HG03039 (cell line): Measurements from ENCODE around the gene EIF3A.
"Not testable (repeated sequence)": the region's sequence is repeated elsewhere in the genome, so short reads cannot be mapped to it uniquely, and the experiment has no call there.

Experiments
- ATAC-seq: cut with Tn5 transposase; IDR thresholded peaks from one replicate; pipeline ENCODE4 v1.9.1; 2021; ENCODE audit warnings: mild to moderate bottlenecking, moderate library complexity; ENCODE audit not compliant: unreplicated experiment

The EIF3A gene

GRCh38 chr10:119080521-119081259 lies at the start of gene EIF3A:
Gene EIF3A (minus strand): TSS chr10:119080817. CDS start chr10:119080676, 141 bp downstream.
- peak; percentile 75 for ATAC-seq

GRCh38 chr10:119129721-119130120 lies 49.1 kb upstream of the EIF3A start:
- no peak for ATAC-seq

DNA sequence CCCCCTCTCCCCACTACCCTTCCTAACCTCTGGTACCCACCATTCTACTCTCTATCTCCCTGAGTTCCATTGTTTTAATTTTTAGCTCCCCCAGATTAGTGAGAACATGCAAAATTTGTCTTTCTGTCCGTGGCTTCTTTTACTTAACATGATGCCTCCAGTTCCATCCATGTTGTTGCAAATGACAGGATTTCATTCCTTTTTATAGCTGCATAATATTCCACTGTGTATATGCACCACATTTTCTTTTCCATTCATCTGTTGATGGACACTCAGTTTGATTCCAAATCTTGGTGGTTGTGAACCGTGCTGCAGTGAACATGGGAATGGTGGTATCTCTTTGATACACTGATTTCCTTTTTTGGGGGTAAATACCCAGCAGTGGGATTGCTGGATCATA lies 45.3 kb upstream of the EIF3A start:
- no peak for ATAC-seq

GRCh38 chr10:119120875-119121274 lies 40.3 kb upstream of the EIF3A start:
- no peak for ATAC-seq

GRCh38 chr10:119120413-119120867 lies 39.8 kb upstream of the EIF3A start:
- peak; percentile 59 for ATAC-seq

- no peak for ATAC-seq
Measured at GRCh38 chr10:119119400-119119799, 38.8 kb upstream of the EIF3A start.

- no peak for ATAC-seq
Measured at GRCh38 chr10:119118231-119118630, 37.6 kb upstream of the EIF3A start.

DNA sequence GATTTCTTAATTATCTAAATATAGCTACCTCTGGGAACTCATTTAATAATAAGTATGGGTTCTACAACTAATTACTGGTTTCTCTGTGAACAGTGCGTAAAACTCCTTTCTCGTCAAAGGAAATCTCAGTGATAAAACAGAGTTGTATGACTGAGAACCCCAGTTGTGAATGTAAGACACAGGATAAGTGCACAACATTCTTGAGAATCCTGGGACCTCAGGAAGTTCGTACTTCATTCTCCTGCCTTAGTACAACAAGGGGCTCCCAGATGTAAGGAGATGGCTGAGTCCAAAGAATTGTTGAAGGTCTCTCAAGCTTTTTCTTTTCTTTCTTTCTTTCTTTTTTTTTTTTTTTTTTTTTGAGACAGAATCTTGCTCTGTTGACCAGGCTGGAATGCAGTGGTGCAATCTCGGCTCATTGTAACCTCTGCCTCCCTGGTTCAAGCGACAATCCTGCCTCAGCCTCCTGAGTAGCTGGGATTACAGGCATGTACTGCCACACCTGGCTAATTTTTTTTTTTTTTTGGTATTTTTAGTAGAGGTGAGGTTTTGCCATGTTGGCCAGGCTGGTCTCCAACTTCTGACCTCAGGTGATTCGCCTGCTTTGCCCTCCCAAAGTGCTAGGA lies 35.8 kb upstream of the EIF3A start:
- no peak for ATAC-seq

DNA sequence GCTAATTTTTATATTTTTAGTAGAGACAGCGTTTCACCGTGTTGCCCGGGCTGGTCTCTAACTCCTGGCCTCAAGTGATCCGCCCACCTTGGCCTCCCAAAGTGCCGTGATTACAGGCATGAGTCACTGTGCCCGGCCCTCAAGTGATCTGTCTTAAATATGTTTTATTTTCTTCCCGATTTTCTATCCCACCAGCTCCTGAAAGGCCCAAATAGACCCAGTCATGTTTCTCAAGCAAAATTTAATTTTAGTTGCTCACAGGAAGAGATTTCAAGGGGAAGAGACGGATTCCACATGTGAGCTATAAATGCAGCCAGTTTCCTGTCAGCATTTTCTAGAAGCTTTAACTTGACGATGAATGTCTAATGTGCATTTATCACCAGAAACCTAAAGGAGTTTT lies 35.3 kb upstream of the EIF3A start:
- ATAC-seq: no peak

- ATAC-seq: no peak
Measured at GRCh38 chr10:119113751-119114732, 33.4 kb upstream of the EIF3A start.

GRCh38 chr10:119112056-119112455 lies 31.4 kb upstream of the EIF3A start:
- ATAC-seq: no peak

- ATAC-seq: not testable (repeated sequence)
Measured at GRCh38 chr10:119107771-119108170, 27.2 kb upstream of the EIF3A start.

DNA sequence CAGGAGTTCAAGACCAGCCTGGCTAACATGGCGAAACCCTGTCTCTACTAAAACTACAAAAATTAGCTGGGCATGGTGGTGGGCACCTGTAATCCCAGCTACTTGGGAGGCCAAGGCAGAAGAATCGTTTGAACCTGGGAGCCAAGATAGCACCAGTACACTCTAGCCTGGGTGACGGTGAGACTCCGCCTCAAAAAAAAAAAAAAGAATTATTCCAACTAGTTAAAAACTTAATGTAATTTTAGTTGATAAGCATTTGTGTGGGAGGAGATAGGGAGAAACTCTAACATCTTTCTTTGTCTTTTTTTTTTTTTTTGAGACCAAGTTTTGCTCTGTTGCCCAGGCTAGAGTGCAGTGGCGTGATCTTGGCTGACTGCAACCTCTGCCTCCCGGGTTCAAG lies 26.5 kb upstream of the EIF3A start:
- not testable (repeated sequence) for ATAC-seq

DNA sequence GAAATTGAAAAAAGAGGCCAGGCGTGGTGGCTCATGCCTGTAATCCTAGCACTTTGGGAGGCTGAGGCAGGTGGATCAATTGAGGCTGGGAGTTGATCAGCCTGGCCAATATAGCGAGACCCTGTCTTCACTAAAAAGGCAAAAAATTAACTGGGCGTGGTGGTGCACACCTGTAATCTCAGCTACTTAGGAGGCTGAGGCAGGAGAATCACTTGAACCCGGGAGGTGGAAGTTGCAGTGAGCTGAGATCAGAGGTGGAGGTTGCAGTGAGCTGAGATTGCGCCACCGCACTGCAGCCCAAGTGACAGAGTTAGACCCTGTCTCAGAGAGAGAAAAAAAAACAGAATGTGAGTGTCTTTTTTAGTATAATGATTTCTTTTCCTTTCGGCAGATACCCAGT lies 25.3 kb upstream of the EIF3A start:
- not testable (repeated sequence) for ATAC-seq

DNA sequence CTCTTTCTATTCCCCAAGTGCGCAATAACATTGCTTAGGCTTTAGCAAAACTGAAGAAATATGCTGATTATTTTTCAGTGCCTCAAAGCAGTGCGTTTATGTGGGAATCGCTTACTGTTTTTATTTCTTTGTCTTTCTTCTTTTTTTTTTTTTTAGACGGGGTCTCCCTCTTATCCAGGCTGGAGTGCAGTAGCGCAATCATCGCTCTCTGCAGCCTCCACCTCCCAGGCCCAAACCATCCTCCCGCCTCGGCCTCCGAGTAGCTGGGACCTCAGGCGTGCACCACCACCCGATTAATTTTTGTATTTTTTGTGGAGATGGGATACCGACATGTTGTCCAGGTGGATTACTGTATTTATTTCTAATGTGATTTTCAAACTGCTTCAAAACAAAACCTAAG lies 24.5 kb upstream of the EIF3A start:
- no peak for ATAC-seq

DNA sequence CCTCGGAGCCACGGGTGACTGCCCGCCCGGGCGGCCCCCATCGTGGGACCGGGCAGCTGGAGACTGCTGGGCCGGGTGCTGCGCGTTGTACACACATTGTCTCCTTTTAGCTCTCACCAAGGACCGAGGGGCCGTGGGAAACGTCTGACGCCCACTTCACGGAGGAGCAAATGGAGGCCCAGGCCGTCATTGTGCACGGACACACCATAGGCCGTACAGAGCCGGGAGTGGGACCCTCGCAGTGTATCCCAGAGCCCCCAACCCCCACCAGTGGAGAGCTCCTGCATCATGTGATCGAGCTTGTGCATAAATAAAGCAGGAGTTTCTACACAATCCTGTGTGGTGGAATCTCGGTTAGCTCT lies 24.0 kb upstream of the EIF3A start:
- no peak for ATAC-seq

DNA sequence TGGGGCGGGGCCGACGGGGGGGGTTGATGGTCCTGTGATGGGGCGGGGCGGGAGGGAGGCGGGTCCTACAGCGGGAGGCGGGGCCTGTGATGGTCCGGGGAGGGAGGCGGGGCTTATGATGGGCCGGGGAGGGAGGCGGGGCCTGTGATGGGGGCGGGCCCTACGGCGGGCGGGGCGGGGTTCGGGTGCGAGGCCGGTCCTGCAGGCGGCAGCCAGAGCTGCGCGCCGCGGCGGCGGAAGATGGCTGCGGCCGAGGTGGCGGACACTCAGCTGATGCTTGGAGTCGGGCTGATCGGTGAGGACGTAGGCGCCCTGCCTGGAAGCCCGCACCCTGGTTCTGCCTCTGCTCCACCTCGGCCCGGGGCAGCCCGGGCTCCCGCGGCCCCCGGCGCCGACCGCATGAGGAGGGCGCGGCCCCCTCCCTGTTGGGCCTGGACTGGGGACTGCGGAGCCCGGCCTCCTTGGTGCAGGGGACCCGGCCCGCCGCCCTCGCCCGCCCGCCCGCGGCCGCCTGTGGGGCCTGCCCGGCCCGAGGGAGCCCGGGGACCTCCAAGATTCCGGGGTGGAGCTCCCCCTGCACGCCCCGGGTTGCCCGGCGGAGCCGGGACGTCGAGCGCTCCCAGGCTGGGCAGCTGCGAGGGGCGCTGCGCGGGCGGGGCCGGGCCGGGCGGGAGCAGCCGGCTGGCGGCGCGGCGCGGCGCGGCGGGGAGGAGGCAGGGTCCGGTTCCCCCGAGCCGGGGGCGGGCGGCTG lies 23.5 kb upstream of the EIF3A start, which contains the start of gene DENND10:
DENND10 (plus strand) TSS at position 211 of the 751 bp plus-strand sequence; CDS start at position 241, 30 bp downstream.
- ATAC-seq: peak; percentile 59

GRCh38 chr10:119103241-119103902 lies 22.8 kb upstream of the EIF3A start:
- ATAC-seq: no peak

DNA sequence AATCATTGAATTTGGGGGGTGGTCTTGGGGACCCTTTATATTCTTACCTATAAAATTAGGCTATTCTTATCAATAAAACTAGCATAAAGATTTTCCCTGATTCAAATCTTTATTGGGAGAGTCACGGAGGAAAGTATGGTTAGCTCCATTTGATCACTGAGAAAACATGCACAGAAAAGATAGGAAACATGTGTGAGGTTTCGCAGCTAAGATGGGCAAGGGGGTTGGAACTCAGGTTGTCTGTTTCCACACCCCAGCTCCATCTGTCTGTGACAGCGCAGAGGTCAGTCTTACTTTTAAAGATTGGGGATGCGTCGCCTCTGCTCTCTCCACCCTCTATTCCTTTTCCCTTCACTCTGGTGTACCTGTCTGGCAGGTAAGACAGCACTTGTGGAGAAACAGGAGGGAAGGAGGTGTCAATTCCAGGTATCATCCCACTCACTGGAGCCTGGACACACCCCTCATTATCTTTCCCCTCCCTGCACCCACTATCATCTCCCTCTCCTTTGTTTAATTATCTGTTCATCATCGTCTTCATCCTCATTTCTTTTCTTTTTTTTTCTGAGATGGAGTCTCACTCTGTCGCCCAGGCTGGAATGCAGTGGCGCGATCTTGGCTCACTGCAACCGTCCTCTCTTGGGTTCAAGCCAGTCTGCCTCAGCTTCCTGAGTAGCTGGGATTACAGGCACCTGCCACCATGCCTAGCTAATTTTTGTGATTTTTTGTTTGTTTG lies 20.9 kb upstream of the EIF3A start:
- ATAC-seq: no peak
